ENCODE data around the gene ST13. TPM values are rescaled to one million over a fixed set of nuclear protein-coding genes. Genes with fewer than 3 reads are reported as not detected.

The ST13 gene
- total RNA-seq, 2 donors from 2014 or later, result 310 to 324 TPM

DNA sequence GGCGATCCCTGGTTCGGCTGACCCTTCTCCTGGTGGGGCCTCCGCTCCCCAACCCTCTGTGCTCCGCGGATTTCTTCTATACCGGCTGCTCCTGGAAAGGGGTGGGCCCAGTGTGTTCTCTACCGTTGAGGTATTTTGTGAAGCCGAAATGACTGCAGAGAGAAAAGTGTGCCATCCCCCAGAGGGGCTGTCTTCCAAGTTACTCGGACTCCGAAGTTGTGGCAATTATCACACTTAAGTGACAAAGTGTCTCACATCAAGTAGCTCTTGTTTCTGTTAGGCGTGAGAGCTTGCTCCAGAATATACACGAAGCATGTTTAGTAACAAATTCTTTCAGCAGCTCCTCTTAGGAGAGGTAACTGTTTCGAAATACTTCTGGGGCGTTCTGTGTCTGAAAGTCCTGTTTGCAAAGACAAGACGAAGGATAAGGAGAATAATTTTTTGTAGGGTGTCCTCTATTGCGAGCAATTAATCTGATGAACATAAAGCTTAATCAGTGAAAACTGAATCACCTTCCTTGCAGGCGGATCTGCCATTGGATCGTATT, 943 bp upstream of the ST13 start:
- 12 to 24% methylated on average over 10 to 18 of the region's 18 CpGs for WGBS, 2 experiments (ENCODE audit: insufficient coverage in 1 of 2, insufficient read length in 1 of 2)
- no peak for DNase-seq
- peak overlapping the region; percentile 100 for H3K27ac ChIP-seq (ENCODE audit: low read depth, low read length)
- H3K4me3 Mint-ChIP-seq, result peak overlapping the region; percentile 95
- peak overlapping the region; percentile 100 for H3K27ac Mint-ChIP-seq
- no peaks in the 10 kb centered on the region for H3K9me3 ChIP-seq (ENCODE audit: control insufficient read depth, low read length)
- no peaks in the 10 kb centered on the region for H3K9me3 Mint-ChIP-seq
- H3K4me1 Mint-ChIP-seq, result peaks cover 38% of the 10 kb centered on the region
- peaks cover 46% of the 10 kb centered on the region for H3K36me3 ChIP-seq (ENCODE audit: control insufficient read depth, insufficient read depth, low read length)
- H3K9ac ChIP-seq (ENCODE audit: extremely low read depth, low read length, poor library complexity, severe bottlenecking), result peak overlapping the region; percentile 99
- H3K27me3 ChIP-seq (ENCODE audit: control insufficient read depth, insufficient read depth, low read length, poor library complexity, severe bottlenecking), result no peaks in the 10 kb centered on the region
- TF ChIP-seq, protein P1, sequence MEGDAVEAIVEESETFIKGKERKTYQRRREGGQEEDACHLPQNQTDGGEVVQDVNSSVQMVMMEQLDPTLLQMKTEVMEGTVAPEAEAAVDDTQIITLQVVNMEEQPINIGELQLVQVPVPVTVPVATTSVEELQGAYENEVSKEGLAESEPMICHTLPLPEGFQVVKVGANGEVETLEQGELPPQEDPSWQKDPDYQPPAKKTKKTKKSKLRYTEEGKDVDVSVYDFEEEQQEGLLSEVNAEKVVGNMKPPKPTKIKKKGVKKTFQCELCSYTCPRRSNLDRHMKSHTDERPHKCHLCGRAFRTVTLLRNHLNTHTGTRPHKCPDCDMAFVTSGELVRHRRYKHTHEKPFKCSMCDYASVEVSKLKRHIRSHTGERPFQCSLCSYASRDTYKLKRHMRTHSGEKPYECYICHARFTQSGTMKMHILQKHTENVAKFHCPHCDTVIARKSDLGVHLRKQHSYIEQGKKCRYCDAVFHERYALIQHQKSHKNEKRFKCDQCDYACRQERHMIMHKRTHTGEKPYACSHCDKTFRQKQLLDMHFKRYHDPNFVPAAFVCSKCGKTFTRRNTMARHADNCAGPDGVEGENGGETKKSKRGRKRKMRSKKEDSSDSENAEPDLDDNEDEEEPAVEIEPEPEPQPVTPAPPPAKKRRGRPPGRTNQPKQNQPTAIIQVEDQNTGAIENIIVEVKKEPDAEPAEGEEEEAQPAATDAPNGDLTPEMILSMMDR (conservative IDR thresholded peaks at IDR 0.05), result no peak
- H3K4me1 ChIP-seq (ENCODE audit: control insufficient read depth, insufficient read depth, low read length), result peaks cover 13% of the 10 kb centered on the region
- H3K27me3 Mint-ChIP-seq (ENCODE audit: insufficient read depth), result no peaks in the 10 kb centered on the region
- peak overlapping the region; percentile 95 for H3K4me3 ChIP-seq (ENCODE audit: low read length)
- H3K36me3 Mint-ChIP-seq (ENCODE audit: low read depth), result peaks cover 14% of the 10 kb centered on the region

DNA sequence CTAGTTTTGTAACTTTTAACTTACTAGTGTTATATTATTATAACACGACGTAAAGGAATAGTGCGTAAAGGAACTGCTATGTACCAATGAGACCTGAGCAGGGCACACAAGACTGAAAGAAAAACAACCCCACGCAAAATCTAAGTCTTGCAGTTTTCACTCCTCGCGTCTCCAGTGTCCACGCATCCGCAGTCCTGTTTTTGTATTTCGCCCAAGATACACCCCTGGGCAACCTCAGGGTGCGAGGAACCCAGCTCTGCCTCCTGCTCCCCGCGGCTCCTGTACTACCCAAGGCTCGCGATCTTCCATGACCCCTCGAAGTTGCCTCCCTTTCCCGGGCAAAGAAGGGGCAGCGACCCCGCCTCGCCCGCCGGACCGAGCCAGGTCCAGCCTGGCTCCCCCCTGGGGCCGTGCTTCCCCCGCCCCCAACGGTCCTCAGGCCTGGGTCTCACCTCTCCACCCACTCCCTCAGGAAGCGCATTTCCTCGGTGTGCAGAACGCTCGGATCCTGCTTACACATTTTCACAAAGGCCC, 393 bp downstream of the ST13 start:
- peaks cover 46% of the 10 kb centered on the region for H3K36me3 ChIP-seq (ENCODE audit: control insufficient read depth, insufficient read depth, low read length)
- no peaks in the 10 kb centered on the region for H3K27me3 ChIP-seq (ENCODE audit: control insufficient read depth, insufficient read depth, low read length, poor library complexity, severe bottlenecking)
- H3K9me3 ChIP-seq (ENCODE audit: control insufficient read depth, low read length), result no peaks in the 10 kb centered on the region
- Mint-ChIP-seq H3K27ac (peak overlapping the region; percentile 100), H3K4me3 (peak overlapping the region; percentile 95), H3K4me1 (peaks cover 45% of the 10 kb centered on the region), H3K36me3 (ENCODE audit: low read depth) (peaks cover 11% of the 10 kb centered on the region), H3K27me3 (ENCODE audit: insufficient read depth) (no peaks in the 10 kb centered on the region), H3K9me3 (no peaks in the 10 kb centered on the region)
- 1 to 2% methylated on average over 7 to 25 of the region's 29 CpGs for WGBS, 2 experiments (ENCODE audit: insufficient coverage in 1 of 2, insufficient read length in 1 of 2)
- peak overlapping the region; percentile 95 for H3K4me3 ChIP-seq (ENCODE audit: low read length)
- TF ChIP-seq, protein P1 (conservative IDR thresholded peaks at IDR 0.05), result no peak
- H3K9ac ChIP-seq (ENCODE audit: extremely low read depth, low read length, poor library complexity, severe bottlenecking), result peak overlapping the region; percentile 99
- peak overlapping the region; percentile 100 for H3K27ac ChIP-seq (ENCODE audit: low read depth, low read length)
- H3K4me1 ChIP-seq (ENCODE audit: control insufficient read depth, insufficient read depth, low read length), result peaks cover 13% of the 10 kb centered on the region
- DNase-seq, result peak; percentile 74

DNA sequence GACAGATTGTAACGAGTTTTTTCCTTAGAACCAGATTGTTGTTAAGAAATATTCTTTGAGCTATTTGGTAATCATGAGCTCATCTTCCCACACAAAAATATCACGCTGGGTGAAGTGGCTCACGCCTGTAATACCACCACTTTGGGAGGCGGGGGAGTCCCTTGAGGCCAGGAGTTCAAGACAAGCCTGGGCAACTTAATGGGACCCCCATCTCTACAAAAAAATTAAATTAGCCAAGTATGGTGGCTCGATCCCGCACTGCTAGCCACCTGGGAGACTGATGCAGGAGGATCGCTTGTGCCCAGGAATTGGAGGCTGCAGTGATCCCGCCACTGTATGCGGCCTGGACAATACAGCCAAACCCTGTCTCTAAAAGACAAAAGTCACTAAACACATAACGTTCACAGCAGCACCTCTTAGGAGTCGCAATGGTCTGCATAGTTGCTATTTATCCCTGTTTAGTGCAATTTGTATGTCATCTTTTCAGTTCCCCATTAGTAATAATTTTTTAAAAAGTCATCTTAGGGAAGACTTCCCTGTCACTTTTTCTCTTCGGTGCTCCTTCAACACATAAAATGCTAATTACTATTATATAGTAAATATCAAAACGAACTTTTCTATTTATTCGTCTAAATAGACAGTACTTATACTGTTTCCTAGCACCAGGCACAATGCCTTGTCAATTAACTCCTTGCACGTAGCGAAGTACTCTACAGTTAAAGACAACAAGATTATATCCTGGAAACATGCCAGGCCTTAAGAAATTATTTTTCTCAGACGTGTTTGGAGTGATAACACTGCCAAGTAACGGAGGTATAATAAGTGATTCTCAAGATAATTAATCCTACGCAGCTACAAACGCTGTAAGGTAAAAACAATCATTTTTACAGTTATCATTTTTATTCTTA, 1.1 kb downstream of the ST13 start:
- H3K27me3 ChIP-seq (ENCODE audit: control insufficient read depth, insufficient read depth, low read length, poor library complexity, severe bottlenecking), result no peaks in the 10 kb centered on the region
- 54 to 58% methylated on average over 9 to 17 of the region's 20 CpGs for WGBS, 2 experiments (ENCODE audit: insufficient coverage in 1 of 2, insufficient read length in 1 of 2)
- H3K36me3 Mint-ChIP-seq (ENCODE audit: low read depth), result peaks cover 8% of the 10 kb centered on the region
- TF ChIP-seq, protein P1 (conservative IDR thresholded peaks at IDR 0.05), result no peak
- H3K9me3 ChIP-seq (ENCODE audit: control insufficient read depth, low read length), result no peaks in the 10 kb centered on the region
- peaks cover 46% of the 10 kb centered on the region for H3K36me3 ChIP-seq (ENCODE audit: control insufficient read depth, insufficient read depth, low read length)
- no peaks in the 10 kb centered on the region for H3K27me3 Mint-ChIP-seq (ENCODE audit: insufficient read depth)
- peaks cover 13% of the 10 kb centered on the region for H3K4me1 ChIP-seq (ENCODE audit: control insufficient read depth, insufficient read depth, low read length)
- DNase-seq, result peak; percentile 42
- peak overlapping the region; percentile 95 for H3K4me3 Mint-ChIP-seq
- H3K27ac ChIP-seq (ENCODE audit: low read depth, low read length), result no peak overlapping the region
- H3K9ac ChIP-seq (ENCODE audit: extremely low read depth, low read length, poor library complexity, severe bottlenecking), result peak overlapping the region; percentile 99
- peaks cover 45% of the 10 kb centered on the region for H3K4me1 Mint-ChIP-seq
- peak overlapping the region; percentile 95 for H3K4me3 ChIP-seq (ENCODE audit: low read length)
- no peaks in the 10 kb centered on the region for H3K9me3 Mint-ChIP-seq
- peak overlapping the region; percentile 100 for H3K27ac Mint-ChIP-seq

All from endodermal cell (in vitro differentiated cells).